ENCODE data around the gene SLC1A1.

The SLC1A1 gene

DNA sequence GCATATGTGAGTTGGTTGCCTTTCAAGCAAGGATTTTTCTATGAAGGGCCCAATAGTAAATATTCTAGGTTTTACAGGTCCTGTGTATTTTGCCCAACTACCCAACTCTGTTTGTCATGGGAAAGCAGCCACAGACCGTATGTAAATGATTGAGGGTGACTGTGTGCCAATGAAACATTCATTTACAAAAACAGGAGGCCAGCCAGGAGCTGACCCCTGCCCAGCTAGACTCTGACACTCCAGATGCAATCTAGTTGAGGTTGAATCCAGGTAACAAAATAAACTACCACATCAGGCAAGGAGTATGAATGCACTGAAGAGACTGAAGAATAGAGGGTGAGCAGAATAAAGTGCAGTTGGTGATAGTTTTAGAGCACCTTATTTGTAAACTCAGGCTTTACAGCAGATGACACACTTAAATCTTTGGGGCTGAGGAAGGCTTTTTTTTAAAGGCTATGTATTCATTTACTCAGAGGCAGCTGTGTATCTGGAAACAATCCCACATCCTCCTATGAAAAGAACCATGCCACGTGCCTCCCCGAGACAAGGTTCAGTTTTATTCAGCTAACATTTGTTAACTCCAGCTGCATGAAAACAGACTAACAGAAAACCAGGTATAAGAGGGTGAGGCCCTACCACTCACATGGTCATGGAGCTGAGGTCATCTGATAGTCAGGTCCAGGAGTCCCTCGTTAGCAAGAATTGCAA is 60.7 kb downstream of the SLC1A1 start:
- no peak for DNase-seq (ENCODE audit: low read depth)
- no peak overlapping the region for H3K4me3 ChIP-seq (ENCODE audit: low read length)
- TF ChIP-seq, protein P1, sequence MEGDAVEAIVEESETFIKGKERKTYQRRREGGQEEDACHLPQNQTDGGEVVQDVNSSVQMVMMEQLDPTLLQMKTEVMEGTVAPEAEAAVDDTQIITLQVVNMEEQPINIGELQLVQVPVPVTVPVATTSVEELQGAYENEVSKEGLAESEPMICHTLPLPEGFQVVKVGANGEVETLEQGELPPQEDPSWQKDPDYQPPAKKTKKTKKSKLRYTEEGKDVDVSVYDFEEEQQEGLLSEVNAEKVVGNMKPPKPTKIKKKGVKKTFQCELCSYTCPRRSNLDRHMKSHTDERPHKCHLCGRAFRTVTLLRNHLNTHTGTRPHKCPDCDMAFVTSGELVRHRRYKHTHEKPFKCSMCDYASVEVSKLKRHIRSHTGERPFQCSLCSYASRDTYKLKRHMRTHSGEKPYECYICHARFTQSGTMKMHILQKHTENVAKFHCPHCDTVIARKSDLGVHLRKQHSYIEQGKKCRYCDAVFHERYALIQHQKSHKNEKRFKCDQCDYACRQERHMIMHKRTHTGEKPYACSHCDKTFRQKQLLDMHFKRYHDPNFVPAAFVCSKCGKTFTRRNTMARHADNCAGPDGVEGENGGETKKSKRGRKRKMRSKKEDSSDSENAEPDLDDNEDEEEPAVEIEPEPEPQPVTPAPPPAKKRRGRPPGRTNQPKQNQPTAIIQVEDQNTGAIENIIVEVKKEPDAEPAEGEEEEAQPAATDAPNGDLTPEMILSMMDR (conservative IDR thresholded peaks at IDR 0.05; ENCODE audit: low read depth, low read length): no peak

DNA sequence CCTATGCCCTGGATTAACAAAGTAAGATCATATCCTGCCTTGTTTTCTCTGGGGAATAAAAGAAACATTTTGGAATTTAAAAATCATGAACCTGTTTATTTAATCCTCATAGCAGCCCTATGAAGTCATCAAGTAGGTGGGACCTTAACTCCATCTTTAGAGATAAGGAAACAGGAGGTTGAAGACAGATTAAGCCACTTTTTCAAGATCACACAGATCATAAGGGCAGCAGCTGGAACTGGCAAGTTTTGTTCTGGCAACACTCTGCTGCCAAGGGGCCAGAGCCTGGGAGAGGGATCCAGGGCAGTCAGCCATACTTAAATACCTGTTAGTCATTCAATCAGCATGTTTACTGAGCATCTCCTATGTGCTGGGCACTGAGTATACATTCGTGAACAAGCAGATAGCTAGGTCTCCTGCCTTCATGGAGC is 63.7 kb downstream of the SLC1A1 start:
- TF ChIP-seq, protein P1 (conservative IDR thresholded peaks at IDR 0.05; ENCODE audit: low read depth, low read length): no peak
- no peak overlapping the region for H3K4me3 ChIP-seq (ENCODE audit: low read length)
- peak; percentile 46 for DNase-seq (ENCODE audit: low read depth)

DNA sequence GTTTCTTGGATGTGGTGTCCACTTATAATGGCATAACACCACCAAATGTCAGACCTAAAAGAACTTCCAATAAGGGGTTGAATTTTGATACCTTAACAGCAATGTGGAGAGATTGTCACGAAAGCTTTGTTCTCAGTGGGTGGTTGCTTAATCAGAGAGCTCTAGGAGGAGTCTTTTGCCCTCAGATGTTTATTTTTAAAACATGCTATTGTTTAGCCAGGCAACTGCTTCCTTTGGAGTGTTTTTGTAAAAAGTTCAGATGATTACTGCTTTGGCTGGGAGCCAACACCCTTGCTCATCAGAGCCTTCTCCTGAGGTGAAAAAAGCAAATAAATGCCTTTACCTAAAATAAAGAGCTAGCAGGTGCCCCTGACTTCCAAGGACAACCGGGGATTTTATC is 65.0 kb downstream of the SLC1A1 start:
- no peak for DNase-seq (ENCODE audit: low read depth)
- TF ChIP-seq, protein P1 (conservative IDR thresholded peaks at IDR 0.05; ENCODE audit: low read depth, low read length): no peak
- H3K4me3 ChIP-seq (ENCODE audit: low read length): no peak overlapping the region

DNA sequence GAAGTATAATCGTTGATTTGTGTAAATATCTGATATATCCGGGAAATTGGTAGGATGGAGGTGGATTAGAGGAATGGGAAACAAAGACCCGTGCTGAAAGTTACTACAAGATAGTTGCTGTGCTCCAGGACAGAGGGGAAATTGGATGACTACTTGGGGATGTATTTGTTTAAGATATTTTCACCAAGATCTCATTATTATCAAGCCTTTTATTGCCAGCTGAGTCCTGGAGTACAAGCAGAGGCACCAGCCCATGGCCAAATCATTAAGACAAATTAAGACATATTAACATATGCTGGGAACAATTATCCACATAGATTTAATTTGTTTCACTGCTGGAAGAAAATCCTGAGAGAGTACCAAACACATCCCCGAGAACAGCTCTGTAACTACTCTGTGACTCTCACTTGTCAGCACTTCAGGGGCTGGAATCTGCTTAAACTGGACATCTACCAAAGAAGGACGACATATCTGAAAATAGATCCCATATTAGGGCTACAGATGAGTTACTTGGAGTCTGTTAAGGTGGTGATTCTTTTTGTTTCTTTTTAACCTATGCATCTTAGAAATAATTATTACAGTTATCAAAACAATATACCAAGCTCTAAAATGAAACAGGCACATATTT is 68.2 kb downstream of the SLC1A1 start:
- no peak for DNase-seq (ENCODE audit: low read depth)
- no peak overlapping the region for H3K4me3 ChIP-seq (ENCODE audit: low read length)
- TF ChIP-seq, protein P1 (conservative IDR thresholded peaks at IDR 0.05; ENCODE audit: low read depth, low read length): no peak

DNA sequence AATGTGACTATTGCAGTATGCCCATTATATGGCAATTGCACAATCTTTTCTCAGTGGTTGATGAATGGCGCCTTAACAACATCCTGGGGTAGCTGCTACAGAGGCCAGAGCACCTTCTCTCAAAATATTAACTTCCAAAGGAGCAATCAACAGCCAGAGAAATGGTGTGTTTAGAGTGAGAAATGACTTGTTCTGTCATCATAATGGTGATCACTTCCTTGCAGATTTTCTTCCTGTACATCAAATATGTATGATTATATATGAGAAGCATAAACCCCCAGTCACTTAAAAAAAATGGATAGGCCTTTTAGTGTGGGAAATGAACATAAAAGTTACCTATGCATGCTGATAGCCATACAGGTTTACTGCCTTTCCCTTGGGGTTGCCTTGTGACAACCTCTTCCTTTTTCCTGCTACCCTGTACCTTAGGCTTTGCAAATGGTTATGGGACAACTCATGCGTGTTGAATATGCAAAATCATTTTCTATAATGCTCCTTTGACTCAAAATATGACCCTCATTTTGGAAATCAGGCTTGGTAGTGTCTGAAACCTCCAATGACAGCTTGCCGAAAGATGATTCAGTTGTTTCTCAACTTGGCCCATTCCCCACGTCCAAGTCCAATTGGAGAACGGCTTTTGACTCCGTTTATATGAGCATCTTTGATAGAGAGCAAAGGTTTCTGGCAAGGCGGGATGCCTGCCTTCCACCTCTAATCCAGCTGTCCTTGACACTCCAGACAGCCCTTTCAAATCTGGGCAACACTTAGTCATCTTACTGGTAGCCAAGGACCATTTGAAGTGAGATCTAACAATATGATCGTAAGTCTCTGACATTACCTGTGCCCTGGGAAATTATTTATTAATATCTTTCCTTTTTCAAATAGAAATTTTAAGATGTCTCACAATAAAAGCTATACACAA is 69.3 kb downstream of the SLC1A1 start:
- TF ChIP-seq, protein P1 (conservative IDR thresholded peaks at IDR 0.05; ENCODE audit: low read depth, low read length): no peak
- DNase-seq (ENCODE audit: low read depth): no peak
- no peak overlapping the region for H3K4me3 ChIP-seq (ENCODE audit: low read length)

DNA sequence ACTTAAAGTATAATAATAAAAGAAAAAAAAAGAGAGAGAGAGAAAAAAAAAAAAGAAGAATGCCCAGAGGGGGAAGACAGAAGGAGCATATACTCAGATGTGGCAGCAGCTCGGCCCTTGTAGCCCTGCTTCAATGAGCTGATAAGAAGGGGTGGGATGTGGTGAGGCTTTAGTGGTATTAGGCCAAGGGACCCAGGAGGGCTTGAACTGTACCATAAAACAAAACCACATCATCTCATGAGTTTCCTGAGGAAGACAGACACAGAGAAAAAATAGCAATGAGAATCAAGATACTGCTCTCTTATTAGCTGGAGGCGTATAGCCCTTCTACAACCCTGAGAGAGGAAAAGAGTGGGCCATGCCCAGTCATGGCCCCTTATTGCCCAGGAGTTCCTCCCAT is 72.8 kb downstream of the SLC1A1 start:
- H3K4me3 ChIP-seq (ENCODE audit: low read length): no peak overlapping the region
- TF ChIP-seq, protein P1 (conservative IDR thresholded peaks at IDR 0.05; ENCODE audit: low read depth, low read length): no peak

More for the DNA sequence above, 72.8 kb downstream of the SLC1A1 start:
- no peak for DNase-seq (ENCODE audit: low read depth)
